Keratinocyte (primary cell): ENCODE measurements around the gene RFPL2.

Experiments
- CTCF ChIP-seq, 3 experiments: IDR thresholded peaks in 1 of 3; conservative IDR thresholded peaks in 1 of 3; optimal IDR thresholded peaks in 1 of 3; 2 replicates in 2 of 3; 3 replicates in 1 of 3; pipeline versions ENCODE3 to v1.5.1; 2011; ENCODE audit warnings: low read length in 3 of 3, mild to moderate bottlenecking in 3 of 3, moderate library complexity in 2 of 3, control low read depth in 1 of 3, inconsistent platforms in 1 of 3; ENCODE audit not compliant: insufficient read depth in 2 of 3; ENCODE audit errors: extremely low read depth in 1 of 3
- EZH2 ChIP-seq: IDR thresholded peaks from one replicate; pipeline ENCODE4 v1.6.1; 2012; ENCODE audit warnings: inconsistent platforms, mild to moderate bottlenecking, low read length, moderate library complexity

GRCh38 chr22:32244547-32244946 lies 39.7 kb upstream of the RFPL2 start:
- no peak for TF ChIP-seq CTCF (optimal IDR thresholded peaks at IDR 0.05 in 1 of 3, IDR thresholded peaks at IDR 0.05 in 1 of 3, conservative IDR thresholded peaks at IDR 0.05 in 1 of 3; ENCODE audit: extremely low read depth in 1 of 3, insufficient read depth in 2 of 3, low read length in 3 of 3)
- no peak for TF ChIP-seq EZH2
